Smooth muscle cell (in vitro differentiated cells): ENCODE measurements around the gene PRIM1. TPM values are rescaled to one million over a fixed set of nuclear protein-coding genes. Genes with fewer than 3 reads are reported as not detected.

ENCODE experiments used
- DNase-seq: peaks from one replicate; lab custom pipeline; 2025; ENCODE audit not compliant: unreplicated experiment; lab: John Stamatoyannopoulos, UW
- H2AFZ ChIP-seq: fragments of 200-600 bp; sonication (generic); 2 replicates; pipeline ENCODE4 v1.6.0; 2016; ENCODE audit warnings: antibody characterized with exemption, low read depth, mild to moderate bottlenecking
- H3F3A ChIP-seq: fragments of 200-600 bp; sonication (generic); 2 replicates; pipeline ENCODE4 v1.6.0; 2017; ENCODE audit warnings: antibody characterized with exemption, low read depth
- H3K27ac ChIP-seq: fragments of 200-600 bp; sonication (generic); 2 replicates; pipeline ENCODE4 v1.5.1; 2016; ENCODE audit warnings: low read depth, mild to moderate bottlenecking
- H3K27me3 ChIP-seq: fragments of 200-600 bp; sonication (generic); 2 replicates; pipeline ENCODE4 v1.6.1; 2016; ENCODE audit warnings: low read depth, mild to moderate bottlenecking
- H3K36me3 ChIP-seq: fragments of 200-600 bp; sonication (generic); 2 replicates; pipeline ENCODE4 v1.5.1; 2016; ENCODE audit warnings: low read depth
- H3K4me1 ChIP-seq: fragments of 200-600 bp; sonication (generic); 2 replicates; pipeline ENCODE4 v1.5.1; 2016; ENCODE audit warnings: low read depth
- H3K4me2 ChIP-seq: fragments of 200-600 bp; sonication (generic); 2 replicates; pipeline ENCODE4 v1.6.0; 2016; ENCODE audit warnings: mild to moderate bottlenecking
- H3K4me3 ChIP-seq: fragments of 200-600 bp; sonication (generic); 2 replicates; pipeline ENCODE4 v1.5.1; 2016; ENCODE audit warnings: mild to moderate bottlenecking
- H3K79me2 ChIP-seq: fragments of 200-600 bp; sonication (generic); 2 replicates; pipeline ENCODE4 v1.6.0; 2016; ENCODE audit warnings: low read depth, mild to moderate bottlenecking
- H3K9ac ChIP-seq: fragments of 200-600 bp; sonication (generic); 2 replicates; pipeline ENCODE4 v1.6.0; 2016; ENCODE audit warnings: low read depth
- H3K9me3 ChIP-seq: fragments of 200-600 bp; sonication (generic); replicated peaks from 2 replicates; pipeline ENCODE4 v1.5.1; 2016; ENCODE audit warnings: low read depth
- H4K20me1 ChIP-seq: fragments of 200-600 bp; sonication (generic); 2 replicates; pipeline ENCODE4 v1.6.0; 2016; ENCODE audit warnings: low read depth
- CTCF ChIP-seq: fragments of 200-600 bp; sonication (generic); IDR thresholded peaks from 2 replicates; pipeline ENCODE4 v1.5.1; 2017; ENCODE audit warnings: borderline replicate concordance, mild to moderate bottlenecking, antibody characterized with exemption; ENCODE audit not compliant: insufficient read depth, poor library complexity, severe bottlenecking
- WGBS: methylation state at CpG from one replicate; pipeline ENCODE4 v1.1.7; 2016; ENCODE audit warnings: low lambda C conversion rate; 5-methylcytosine and 5-hydroxymethylcytosine counted together
- polyA plus RNA-seq: library from polyadenylated mRNA; unstranded; fragments of >200 nt; fragmentation: Nextera tagmentation; extraction: Ambion mirVana; gene quantifications from 2 replicates; pipeline ENCODE4 v1.2.1, GENCODE V29; 2016
- total RNA-seq: library from RNA; depleted of rRNA; stranded (reverse); fragments of >200 nt; gene quantifications from 2 replicates; pipeline ENCODE4 v1.2.3, GENCODE V29; 2014

Gene PRIM1
- total and polyA plus RNA-seq, 2 experiments from 2014 or later = 7.0 to 12.7 TPM

- no peak for TF ChIP-seq CTCF
- no peaks in the 10 kb centered on the region for H3K79me2 ChIP-seq
- no peak overlapping the region for H3K27ac ChIP-seq
- no peak overlapping the region for H3K4me2 ChIP-seq
- H3K9me3 ChIP-seq = no peaks in the 10 kb centered on the region
- H4K20me1 ChIP-seq = no peaks in the 10 kb centered on the region
- no peak overlapping the region for H3K4me3 ChIP-seq
- H3K9ac ChIP-seq = no peak overlapping the region
- H3K36me3 ChIP-seq = no peaks in the 10 kb centered on the region
- H3K4me1 ChIP-seq = no peaks in the 10 kb centered on the region
- WGBS = 81% methylated on average over 2 of the region's 2 CpGs
- no peak for DNase-seq
- H3F3A ChIP-seq = no peaks in the 10 kb centered on the region
- no peaks in the 10 kb centered on the region for H3K27me3 ChIP-seq
- no peak overlapping the region for H2AFZ ChIP-seq
These were observed 33.2 kb upstream of the PRIM1 start for GRCh38 chr12:56785141-56785865.

DNA sequence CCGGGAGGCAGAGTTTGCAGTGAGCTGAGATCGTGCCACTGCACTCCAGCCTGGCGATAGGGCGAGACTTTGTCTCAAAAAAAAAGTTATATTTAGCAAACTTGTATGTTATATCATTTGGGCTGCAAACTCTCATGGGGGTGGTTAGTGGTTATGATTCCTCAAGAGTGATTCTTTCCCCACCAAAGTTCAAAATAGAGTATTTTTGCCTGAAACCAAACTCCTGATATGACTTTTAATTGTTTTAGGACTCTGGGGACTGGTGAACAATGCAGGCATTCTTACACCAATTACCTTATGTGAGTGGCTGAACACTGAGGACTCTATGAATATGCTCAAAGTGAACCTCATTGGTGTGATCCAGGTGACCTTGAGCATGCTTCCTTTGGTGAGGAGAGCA is 29.6 kb upstream of the PRIM1 start:
- no peak overlapping the region for H3K4me2 ChIP-seq
- TF ChIP-seq CTCF = no peak
- no peaks in the 10 kb centered on the region for H4K20me1 ChIP-seq
- no peaks in the 10 kb centered on the region for H3K4me1 ChIP-seq
- H3K9ac ChIP-seq = no peak overlapping the region
- DNase-seq = no peak
- H3F3A ChIP-seq = no peaks in the 10 kb centered on the region
- H3K36me3 ChIP-seq = peaks cover 3% of the 10 kb centered on the region
- no peaks in the 10 kb centered on the region for H3K9me3 ChIP-seq
- WGBS = 97% methylated on average over 4 of the region's 4 CpGs
- no peaks in the 10 kb centered on the region for H3K79me2 ChIP-seq
- H3K27me3 ChIP-seq = no peaks in the 10 kb centered on the region
- H2AFZ ChIP-seq = no peak overlapping the region
- H3K27ac ChIP-seq = no peak overlapping the region
- H3K4me3 ChIP-seq = no peak overlapping the region

DNA sequence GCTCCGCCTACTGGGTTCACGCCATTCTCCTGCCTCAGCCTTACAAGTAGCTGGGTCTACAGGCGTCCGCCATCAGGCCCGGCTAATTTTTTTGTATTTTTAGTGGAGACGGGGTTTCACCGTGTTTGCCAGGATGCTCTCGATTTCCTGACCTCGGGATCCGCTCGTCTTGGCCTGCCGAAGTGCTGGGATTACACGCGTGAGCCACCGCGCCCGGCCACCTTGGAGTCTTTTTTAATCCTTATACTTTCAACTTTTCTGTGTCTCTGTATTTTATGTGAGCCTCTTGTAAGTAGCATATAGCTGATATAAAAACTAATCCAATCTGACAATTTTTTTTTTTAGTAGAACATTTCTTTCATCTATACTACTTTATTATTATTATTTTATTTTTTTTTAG is 26.6 kb upstream of the PRIM1 start:
- H3K79me2 ChIP-seq = no peaks in the 10 kb centered on the region
- no peaks in the 10 kb centered on the region for H3F3A ChIP-seq
- H3K4me2 ChIP-seq = no peak overlapping the region
- DNase-seq = no peak
- H3K9ac ChIP-seq = no peak overlapping the region
- H3K27me3 ChIP-seq = no peaks in the 10 kb centered on the region
- H3K9me3 ChIP-seq = no peaks in the 10 kb centered on the region
- 99% methylated on average over 17 of the region's 17 CpGs for WGBS
- peaks cover 8% of the 10 kb centered on the region for H3K36me3 ChIP-seq
- no peak overlapping the region for H3K4me3 ChIP-seq
- no peak overlapping the region for H2AFZ ChIP-seq
- no peaks in the 10 kb centered on the region for H3K4me1 ChIP-seq
- TF ChIP-seq CTCF = no peak
- H4K20me1 ChIP-seq = no peaks in the 10 kb centered on the region
- no peak overlapping the region for H3K27ac ChIP-seq

GRCh38 chr12:56776654-56777053 is 24.5 kb upstream of the PRIM1 start:
- no peak for TF ChIP-seq CTCF
- Histone ChIP-seq H3K4me1 (no peaks in the 10 kb centered on the region), H3K9me3 (no peaks in the 10 kb centered on the region), H3K27me3 (no peaks in the 10 kb centered on the region), H3K4me2 (no peak overlapping the region), H3K79me2 (no peaks in the 10 kb centered on the region), H3K4me3 (no peak overlapping the region), H3K27ac (no peak overlapping the region), H3K36me3 (peaks cover 8% of the 10 kb centered on the region), H2AFZ (no peak overlapping the region), H3K9ac (no peak overlapping the region), H3F3A (no peaks in the 10 kb centered on the region), H4K20me1 (no peaks in the 10 kb centered on the region)
- 95% methylated on average over 3 of the region's 3 CpGs for WGBS
- DNase-seq = no peak
